ENCODE data around the gene AGO3.

Gene AGO3

DNA sequence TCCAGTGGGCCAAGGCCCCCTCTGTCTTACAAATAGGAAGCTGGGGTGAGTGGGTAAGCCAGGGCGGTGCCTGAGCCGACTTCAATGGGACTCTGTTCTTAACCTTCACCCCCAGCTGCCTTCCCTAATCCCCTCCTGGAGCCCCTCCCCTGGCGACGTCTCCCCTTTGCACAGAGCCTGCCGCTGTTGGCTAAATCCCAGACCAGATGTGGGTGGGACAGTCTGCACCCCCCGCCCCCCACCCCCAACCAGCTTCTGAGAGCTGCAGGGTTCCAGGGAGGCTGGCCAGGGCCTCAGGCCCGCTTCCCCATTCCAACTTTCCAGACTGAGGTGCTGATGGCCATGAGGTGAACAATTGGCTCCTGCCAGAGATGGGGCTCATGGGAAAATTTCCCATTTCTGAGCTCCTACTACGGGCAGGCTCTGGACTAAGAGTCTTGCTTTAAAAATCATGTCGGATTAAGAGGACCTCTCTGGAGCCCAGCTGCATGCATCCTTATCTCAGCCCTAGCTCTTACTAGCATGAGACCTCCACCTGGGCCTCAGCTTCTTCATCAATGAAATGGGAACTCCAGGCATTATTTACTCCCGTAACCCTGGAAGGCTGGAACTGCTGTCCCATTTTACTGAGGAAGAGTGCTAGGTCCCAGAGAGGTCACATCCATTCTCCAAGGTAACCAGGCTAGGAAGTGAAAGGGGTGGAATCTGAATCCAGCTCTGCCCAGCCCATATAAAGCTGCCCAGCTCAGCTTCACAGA lies 187.7 kb downstream of the AGO3 start:
- in situ Hi-C loops (cut with MboI; ENCODE audit: low sequenced_read_pairs) = loop anchor here (25.0 kb wide), 1 partner anchor 294 kb away; no protein-coding TSS in a partner anchor

DNA sequence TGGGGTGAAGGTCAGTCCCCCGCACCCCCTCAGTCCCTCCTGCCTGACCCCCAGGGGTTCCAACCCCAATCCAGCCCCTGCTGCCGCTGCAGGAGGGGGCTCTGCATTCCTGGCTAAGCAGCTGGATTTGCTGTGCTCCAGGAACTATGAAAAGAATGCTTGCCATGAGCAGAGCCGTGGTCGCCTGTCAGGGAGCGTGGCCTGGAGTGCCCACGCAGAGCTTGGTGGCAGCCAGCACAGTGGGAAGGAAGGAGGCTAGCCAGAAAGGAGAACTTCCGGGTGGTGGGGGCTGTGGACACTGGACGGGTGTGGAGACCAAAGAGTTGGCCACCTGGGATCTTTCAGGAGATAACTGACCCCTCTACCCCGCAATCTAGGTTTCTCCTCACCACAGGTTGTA lies 188.6 kb downstream of the AGO3 start:
- in situ Hi-C loops (cut with MboI; ENCODE audit: low sequenced_read_pairs) = loop anchor here (25.0 kb wide), 1 partner anchor 293 kb away; no protein-coding TSS in a partner anchor
